Embryonic facial prominence (tissue), 1 donor: Measurements from ENCODE around the gene ATF7IP.
"Not testable (repeated sequence)": the region's sequence is repeated elsewhere in the genome, so short reads cannot be mapped to it uniquely, and the experiment has no call there.

ENCODE experiments used
- DNase-seq: peaks from one replicate; pipeline ENCODE4 v3.0.0-alpha.2; 2016; ENCODE audit errors: extremely low spot score

The ATF7IP gene

DNA sequence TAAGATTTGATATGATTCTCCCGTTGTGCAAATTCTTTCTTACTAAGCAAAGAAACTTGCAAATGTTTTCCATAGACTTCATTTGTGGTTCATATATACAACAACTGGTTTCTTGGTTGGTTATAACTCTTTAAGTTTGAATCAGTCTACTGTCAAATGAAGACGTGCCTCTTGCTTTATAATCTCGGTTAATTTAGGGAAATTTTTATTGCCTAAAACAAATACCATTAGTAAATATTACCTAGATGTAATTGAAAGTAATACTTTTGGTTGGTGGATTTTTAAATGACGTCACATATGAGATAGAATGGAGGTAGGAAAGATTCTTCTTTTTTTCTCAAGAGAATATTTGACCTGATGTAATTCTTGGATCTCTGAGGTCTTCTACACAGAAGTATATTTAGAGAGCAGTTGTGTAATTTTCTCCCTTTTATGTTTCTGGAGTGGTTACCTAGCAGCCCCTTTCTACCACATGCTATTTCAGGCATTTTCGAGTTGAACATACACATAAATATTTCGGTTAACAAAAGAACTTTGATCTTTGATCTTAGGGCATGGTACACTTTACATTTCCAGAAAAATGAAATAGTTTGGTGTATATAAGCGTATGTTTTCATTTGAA lies 1.7 kb downstream of the ATF7IP start:
- DNase-seq = peak; percentile 53

GRCh38 chr12:14369311-14369710 lies 3.8 kb downstream of the ATF7IP start:
- no peak for DNase-seq

- no peak for DNase-seq
Observed at GRCh38 chr12:14373217-14373616, 7.7 kb downstream of the ATF7IP start.

GRCh38 chr12:14379508-14379907 lies 14.0 kb downstream of the ATF7IP start:
- no peak for DNase-seq

DNA sequence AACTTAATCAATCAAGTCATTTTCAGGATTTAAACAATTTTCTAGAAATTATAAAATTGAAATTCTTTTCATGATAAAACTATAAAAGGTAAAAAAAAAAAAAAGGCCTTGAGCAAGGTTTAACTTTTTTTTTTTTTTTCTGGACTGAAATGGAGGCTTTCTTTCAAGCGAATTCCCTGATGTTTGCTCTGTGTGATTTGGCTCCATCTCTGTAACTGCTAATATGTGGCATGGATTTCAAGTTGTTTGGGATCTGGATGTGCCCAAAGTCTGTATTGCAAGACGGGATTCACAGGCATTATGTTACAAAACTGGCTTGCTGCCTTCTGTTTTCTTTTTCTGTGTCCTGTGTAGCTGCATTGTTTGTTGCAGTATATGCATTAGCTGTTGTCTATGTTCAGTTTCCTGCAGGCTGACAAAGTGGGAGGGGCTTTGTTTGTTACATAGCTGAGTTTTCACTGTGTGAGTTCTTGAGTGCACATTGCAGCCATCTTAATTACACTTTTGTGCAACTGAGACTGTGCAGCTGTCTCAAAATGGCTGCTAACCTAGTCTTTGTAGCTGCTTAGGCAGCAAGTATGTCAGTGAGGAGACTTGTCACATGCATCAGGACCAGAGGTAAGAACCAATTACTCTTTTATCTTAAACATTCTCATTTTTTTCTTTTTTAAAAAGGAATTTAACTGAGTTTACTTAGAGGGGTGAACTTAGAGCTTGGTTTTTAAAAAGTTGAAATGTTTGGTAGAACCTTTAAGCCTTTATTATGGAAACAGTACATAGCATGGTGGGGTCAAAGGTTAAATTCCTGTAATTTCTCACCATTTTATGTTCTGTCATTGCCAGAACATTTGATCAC lies 19.5 kb downstream of the ATF7IP start:
- no peak for DNase-seq

- DNase-seq = no peak
Observed at GRCh38 chr12:14387219-14387871, 21.9 kb downstream of the ATF7IP start.

GRCh38 chr12:14390449-14390848 lies 25.0 kb downstream of the ATF7IP start:
- DNase-seq = no peak

DNA sequence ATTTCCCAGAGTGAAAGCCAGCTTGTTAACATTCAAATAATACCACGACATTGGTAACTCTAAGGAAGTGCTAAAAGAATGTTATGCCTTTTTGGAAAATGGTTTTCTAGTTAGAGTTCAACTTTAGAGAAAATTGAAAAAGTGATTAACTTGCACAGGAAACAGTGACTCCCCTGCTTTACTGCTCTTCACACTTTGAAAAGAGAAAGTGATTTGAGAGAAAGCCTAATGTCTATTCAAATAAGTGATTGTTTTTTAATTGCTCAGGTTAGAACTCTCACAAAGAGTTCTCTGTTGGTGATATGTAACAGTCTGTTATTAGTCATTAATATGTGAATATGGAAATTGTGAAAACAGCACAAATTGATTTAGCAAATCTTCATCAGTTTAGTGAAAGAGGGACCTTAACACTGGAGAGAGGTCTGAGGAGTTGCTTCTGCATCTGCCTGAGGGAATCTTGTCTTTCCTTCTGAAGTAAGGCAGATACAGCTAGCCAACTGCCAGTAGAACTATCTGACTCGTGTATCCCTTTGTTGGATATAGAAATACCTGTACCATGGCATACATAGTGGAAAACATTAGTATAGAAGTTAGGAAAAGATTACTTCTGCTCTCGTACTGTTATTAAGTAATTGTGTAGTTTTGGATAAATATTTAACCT lies 25.5 kb downstream of the ATF7IP start:
- DNase-seq = no peak

- no peak for DNase-seq
Observed at GRCh38 chr12:14393751-14394150, 28.3 kb downstream of the ATF7IP start.

GRCh38 chr12:14394317-14395073 lies 29.0 kb downstream of the ATF7IP start:
- peak; percentile 66 for DNase-seq

GRCh38 chr12:14395074-14395778 lies 29.7 kb downstream of the ATF7IP start:
- DNase-seq = no peak

DNA sequence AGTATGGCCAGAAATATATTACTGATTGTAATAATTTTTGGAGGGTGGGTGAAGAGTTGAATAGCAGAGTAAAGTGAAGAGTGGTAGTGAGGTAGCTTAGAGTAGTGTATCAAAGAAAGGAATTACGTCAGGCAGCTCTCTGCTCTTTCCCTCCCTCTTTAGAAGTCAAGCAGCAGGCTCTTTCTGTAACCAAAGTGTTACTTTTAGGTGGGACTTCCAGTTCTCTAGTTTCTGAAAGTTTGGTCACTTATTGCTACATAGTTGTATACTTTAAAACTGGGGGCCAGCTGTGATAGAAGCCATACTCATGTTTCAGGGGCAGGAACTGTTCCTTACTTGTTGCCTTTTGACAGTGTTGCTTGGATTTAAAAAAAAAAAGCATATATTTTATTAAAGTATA lies 30.6 kb downstream of the ATF7IP start:
- DNase-seq = no peak

GRCh38 chr12:14399871-14400270 lies 34.4 kb downstream of the ATF7IP start:
- DNase-seq = no peak

DNA sequence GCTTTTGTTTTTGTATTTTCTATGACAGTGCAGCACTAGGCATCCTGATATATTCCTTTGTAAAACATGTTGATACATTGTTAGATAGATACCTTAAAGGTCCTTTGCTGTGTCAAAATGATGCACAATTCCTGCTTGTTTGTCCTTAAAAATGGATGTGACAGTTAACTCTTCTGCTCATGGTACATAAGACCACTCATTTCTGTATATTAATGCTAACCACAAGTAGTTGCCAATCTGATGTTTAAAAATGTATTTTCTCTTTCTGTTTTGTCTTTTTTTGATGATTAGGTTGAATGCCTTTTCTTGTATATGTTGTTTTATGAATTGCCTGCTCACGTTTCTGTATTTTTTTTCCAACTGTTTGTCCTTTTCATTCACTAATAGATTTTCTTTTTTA lies 35.1 kb downstream of the ATF7IP start:
- no peak for DNase-seq

DNA sequence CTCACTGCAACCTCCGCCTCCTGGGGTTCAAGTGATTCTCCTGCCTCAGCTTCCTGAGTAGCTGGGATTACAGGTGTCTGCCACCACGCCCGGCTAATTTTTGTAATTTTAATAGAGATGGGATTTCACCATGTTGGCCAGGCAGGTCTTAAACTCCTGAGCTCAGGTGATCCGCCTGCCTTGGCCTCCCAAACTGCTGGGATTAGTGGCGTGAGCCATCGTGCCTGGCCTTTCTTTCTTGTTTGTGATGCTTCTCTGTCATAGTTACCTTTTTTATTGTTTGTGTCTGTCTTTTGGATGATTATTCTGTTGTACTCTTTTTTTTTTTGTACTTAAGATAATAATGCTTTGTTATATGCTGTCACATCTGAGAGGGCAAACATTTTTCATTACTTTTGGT lies 35.8 kb downstream of the ATF7IP start:
- DNase-seq = not testable (repeated sequence)

GRCh38 chr12:14402697-14403096 lies 37.2 kb downstream of the ATF7IP start:
- DNase-seq = no peak

GRCh38 chr12:14403293-14403692 lies 37.8 kb downstream of the ATF7IP start:
- no peak for DNase-seq

GRCh38 chr12:14403711-14404196 lies 38.3 kb downstream of the ATF7IP start:
- peak; percentile 86 for DNase-seq

DNA sequence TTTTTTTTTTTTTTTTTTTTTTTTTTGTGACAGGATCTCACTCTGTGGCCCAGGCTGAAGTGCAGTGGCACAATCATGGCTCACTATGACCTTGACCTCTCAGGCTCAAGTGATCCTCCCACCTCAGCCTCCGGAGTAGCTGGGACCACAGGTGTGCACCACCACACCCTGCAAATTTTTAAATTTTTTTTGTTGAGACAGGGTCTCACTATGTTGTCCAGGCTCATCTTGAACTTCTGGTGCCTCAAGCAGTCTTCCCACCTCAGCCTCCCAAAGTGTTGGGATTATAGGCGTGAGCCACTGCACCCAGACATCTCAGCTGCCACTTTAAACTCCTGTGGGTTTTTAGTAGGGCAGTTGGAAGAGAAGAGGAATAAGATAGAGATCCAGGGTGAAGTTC lies 39.9 kb downstream of the ATF7IP start:
- not testable (repeated sequence) for DNase-seq

- no peak for DNase-seq
Observed at GRCh38 chr12:14408208-14408607, 42.7 kb downstream of the ATF7IP start.

- no peak for DNase-seq
Observed at GRCh38 chr12:14410177-14410576, 44.7 kb downstream of the ATF7IP start.
